ENCODE results near the gene OR6V1. TPM values are rescaled to one million over a fixed set of nuclear protein-coding genes. Genes with fewer than 3 reads are reported as not detected.
"Not testable (repeated sequence)": the region's sequence is repeated elsewhere in the genome, so short reads cannot be mapped to it uniquely, and the experiment has no call there.

Gene OR6V1
- total RNA-seq, 3 donors from 2014 or later, result not detected

- Mint-ChIP-seq H3K9me3 (no peaks in the 10 kb centered on the region), H3K27me3 (ENCODE audit: low read depth) (peaks cover 7% of the 10 kb centered on the region), H3K4me1 (ENCODE audit: low read depth) (no peaks in the 10 kb centered on the region), H3K4me3 (no peak overlapping the region), H3K36me3 (ENCODE audit: insufficient read depth) (no peaks in the 10 kb centered on the region)
- ATAC-seq, result no peak
- DNase-seq, result no peak
Measured at GRCh38 chr7:143055754-143056153, 3.6 kb downstream of the OR6V1 start.

GRCh38 chr7:143063741-143064140 lies 11.6 kb downstream of the OR6V1 start:
- Mint-ChIP-seq H3K4me1 (ENCODE audit: low read depth) (no peaks in the 10 kb centered on the region), H3K36me3 (ENCODE audit: insufficient read depth) (no peaks in the 10 kb centered on the region), H3K4me3 (no peak overlapping the region), H3K27me3 (ENCODE audit: low read depth) (peaks cover 7% of the 10 kb centered on the region), H3K9me3 (no peaks in the 10 kb centered on the region)
- ATAC-seq, result no peak
- no peak for DNase-seq

GRCh38 chr7:143068446-143068845 lies 16.3 kb downstream of the OR6V1 start:
- Mint-ChIP-seq H3K4me1 (ENCODE audit: low read depth) (no peaks in the 10 kb centered on the region), H3K27me3 (ENCODE audit: low read depth) (peaks cover 9% of the 10 kb centered on the region), H3K4me3 (no peak overlapping the region), H3K36me3 (ENCODE audit: insufficient read depth) (no peaks in the 10 kb centered on the region), H3K9me3 (no peaks in the 10 kb centered on the region)
- ATAC-seq (no peak), DNase-seq (no peak)

GRCh38 chr7:143069912-143070500 lies 17.9 kb downstream of the OR6V1 start:
- no peaks in the 10 kb centered on the region for H3K9me3 Mint-ChIP-seq
- ATAC-seq (no peak), DNase-seq (no peak)
- no peaks in the 10 kb centered on the region for H3K36me3 Mint-ChIP-seq (ENCODE audit: insufficient read depth)
- no peak overlapping the region for H3K4me3 Mint-ChIP-seq
- peaks cover 9% of the 10 kb centered on the region for H3K27me3 Mint-ChIP-seq (ENCODE audit: low read depth)
- no peaks in the 10 kb centered on the region for H3K4me1 Mint-ChIP-seq (ENCODE audit: low read depth)

GRCh38 chr7:143073556-143073955 lies 21.4 kb downstream of the OR6V1 start:
- Mint-ChIP-seq H3K36me3 (ENCODE audit: insufficient read depth) (no peaks in the 10 kb centered on the region), H3K4me1 (ENCODE audit: low read depth) (no peaks in the 10 kb centered on the region), H3K4me3 (no peak overlapping the region), H3K27me3 (ENCODE audit: low read depth) (peaks cover 11% of the 10 kb centered on the region), H3K9me3 (no peaks in the 10 kb centered on the region)
- DNase-seq, result no peak
- ATAC-seq, result no peak

DNA sequence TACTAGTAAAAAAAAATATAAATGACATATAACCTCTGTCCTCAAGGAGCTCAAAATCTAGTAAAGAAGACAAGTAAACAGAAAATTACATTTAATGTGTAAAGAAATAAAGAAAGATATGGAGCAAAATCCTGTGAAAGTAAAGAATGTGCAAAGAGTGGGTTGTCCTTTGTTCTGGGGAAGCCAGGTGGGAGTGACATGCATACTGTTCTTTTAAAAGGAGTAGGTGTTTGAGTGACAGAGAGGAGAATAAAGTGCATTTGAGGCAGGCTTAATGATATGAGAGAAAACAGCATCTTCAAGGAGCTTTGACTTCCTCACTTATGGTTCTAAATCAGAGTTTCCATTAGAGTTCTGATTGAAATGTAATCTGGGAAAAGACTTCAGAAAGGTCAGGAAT lies 22.0 kb downstream of the OR6V1 start:
- Mint-ChIP-seq H3K36me3 (ENCODE audit: insufficient read depth) (no peaks in the 10 kb centered on the region), H3K4me3 (no peak overlapping the region), H3K4me1 (ENCODE audit: low read depth) (no peaks in the 10 kb centered on the region), H3K9me3 (no peaks in the 10 kb centered on the region), H3K27me3 (ENCODE audit: low read depth) (peaks cover 12% of the 10 kb centered on the region)
- ATAC-seq (no peak), DNase-seq (no peak)

GRCh38 chr7:143085109-143085508 lies 33.0 kb downstream of the OR6V1 start:
- peaks cover 19% of the 10 kb centered on the region for H3K9me3 Mint-ChIP-seq
- DNase-seq (no peak), ATAC-seq (no peak)
- no peak overlapping the region for H3K4me3 Mint-ChIP-seq
- no peaks in the 10 kb centered on the region for H3K36me3 Mint-ChIP-seq (ENCODE audit: insufficient read depth)
- H3K27me3 Mint-ChIP-seq (ENCODE audit: low read depth), result peaks cover 9% of the 10 kb centered on the region
- H3K4me1 Mint-ChIP-seq (ENCODE audit: low read depth), result peaks cover 3% of the 10 kb centered on the region

GRCh38 chr7:143085610-143086009 lies 33.5 kb downstream of the OR6V1 start:
- not testable (repeated sequence) for H3K4me1 Mint-ChIP-seq (ENCODE audit: low read depth); DNase-seq; H3K4me3 Mint-ChIP-seq; H3K36me3 Mint-ChIP-seq (ENCODE audit: insufficient read depth); H3K27me3 Mint-ChIP-seq (ENCODE audit: low read depth); ATAC-seq
- peaks cover 19% of the 10 kb centered on the region for H3K9me3 Mint-ChIP-seq

GRCh38 chr7:143088549-143089231 lies 36.5 kb downstream of the OR6V1 start:
- not testable (repeated sequence) for ATAC-seq; H3K36me3 Mint-ChIP-seq (ENCODE audit: insufficient read depth); H3K4me1 Mint-ChIP-seq (ENCODE audit: low read depth); H3K27me3 Mint-ChIP-seq (ENCODE audit: low read depth); H3K4me3 Mint-ChIP-seq; DNase-seq
- H3K9me3 Mint-ChIP-seq, result peaks cover 11% of the 10 kb centered on the region

GRCh38 chr7:143096146-143096545 lies 44.0 kb downstream of the OR6V1 start:
- Mint-ChIP-seq H3K36me3 (ENCODE audit: insufficient read depth) (no peaks in the 10 kb centered on the region), H3K27me3 (ENCODE audit: low read depth) (no peaks in the 10 kb centered on the region), H3K4me3 (no peak overlapping the region), H3K9me3 (peaks cover 26% of the 10 kb centered on the region), H3K4me1 (ENCODE audit: low read depth) (no peaks in the 10 kb centered on the region)
- ATAC-seq (no peak), DNase-seq (no peak)

- not testable (repeated sequence) for ATAC-seq; H3K27me3 Mint-ChIP-seq (ENCODE audit: low read depth); H3K4me1 Mint-ChIP-seq (ENCODE audit: low read depth); DNase-seq; H3K4me3 Mint-ChIP-seq; H3K36me3 Mint-ChIP-seq (ENCODE audit: insufficient read depth)
- peaks cover 26% of the 10 kb centered on the region for H3K9me3 Mint-ChIP-seq
Measured at GRCh38 chr7:143099579-143099978, 47.4 kb downstream of the OR6V1 start.

Other genes with a start within 250 kb of the OR6V1 start
- 1 to 10 TPM; 6.7 to 8.3 (median 8.0) TPM for gene EPHB6, start 197.3 kb upstream of the OR6V1 start, total RNA-seq
- gene TRPV6, start 166.6 kb upstream of the OR6V1 start, total RNA-seq, result not detected
- gene TRPV5, start 118.6 kb upstream of the OR6V1 start, total RNA-seq, result not detected
- not detected for gene LLCFC1, start 112.9 kb upstream of the OR6V1 start, total RNA-seq
- under 1 TPM in 1 of 3 donors, not detected in 2; 0.33 TPM for gene KEL, start 90.0 kb upstream of the OR6V1 start, total RNA-seq
- gene OR9A2, start 25.2 kb upstream of the OR6V1 start, total RNA-seq, result not detected
- not detected for gene PIP, start 79.7 kb downstream of the OR6V1 start, total RNA-seq
- not detected for gene TAS2R39, start 131.1 kb downstream of the OR6V1 start, total RNA-seq
- gene TAS2R40, start 169.7 kb downstream of the OR6V1 start, total RNA-seq, result not detected
- 10 to 100 TPM; 90.4 to 97.2 (median 96.5) TPM for gene GSTK1, start 211.1 kb downstream of the OR6V1 start, total RNA-seq
- under 1 TPM in 2 of 3 donors, not detected in 1; 0.19 to 0.32 TPM for gene TMEM139, start 232.6 kb downstream of the OR6V1 start, total RNA-seq
- 10 to 100 TPM; 82.2 to 90.5 (median 88.6) TPM for gene CASP2, start 236.0 kb downstream of the OR6V1 start, total RNA-seq

Measured in activated T-cell treated with anti-CD3 and anti-CD28 coated beads, Interleukin-2, amount 50 U/mL, for 4 hours (primary cell).